Thoracic aorta (tissue), 2 donors: ENCODE results near the gene HTR3E. TPM values are rescaled to one million over a fixed set of nuclear protein-coding genes. Genes with fewer than 3 reads are reported as not detected.
"Not testable (repeated sequence)": the region's sequence is repeated elsewhere in the genome, so short reads cannot be mapped to it uniquely, and the experiment has no call there.

ENCODE experiments used
- ATAC-seq: fragments of 150-250 bp; one replicate; pipeline ENCODE4 v1.8.0; 2017; ENCODE audit warnings: low read depth; ENCODE audit not compliant: insufficient number of reproducible peaks, low FRiP score
- DNase-seq: peaks from one replicate; pipeline ENCODE4 v3.0.0-alpha.2; 2020; ENCODE audit warnings: low spot score
- H3K27ac ChIP-seq, 2 donors: fragments of 200-600 bp; sonication (generic); 1 replicate in 1 of 2; 2 replicates in 1 of 2; pipeline ENCODE4 v1.5.1; 2016; ENCODE audit warnings: mild to moderate bottlenecking in 2 of 2, moderate library complexity in 2 of 2
- H3K27me3 ChIP-seq: fragments of 200-600 bp; sonication (generic); replicated peaks from 2 replicates; pipeline ENCODE4 v1.6.0; 2016; ENCODE audit warnings: mild to moderate bottlenecking; ENCODE audit not compliant: insufficient read depth
- H3K36me3 ChIP-seq: fragments of 200-600 bp; sonication (generic); one replicate; pipeline ENCODE4 v1.5.1; 2016
- H3K4me1 ChIP-seq, 2 donors: fragments of 200-600 bp; sonication (generic); 1 replicate in 1 of 2; 2 replicates in 1 of 2; pipeline versions ENCODE4 v1.5.1 to v1.6.0; 2016; ENCODE audit warnings: low read depth in 2 of 2, mild to moderate bottlenecking in 1 of 2; ENCODE audit not compliant: control insufficient read depth in 1 of 2
- H3K4me3 ChIP-seq: fragments of 200-600 bp; sonication (generic); 2 replicates; pipeline ENCODE4 v1.5.1; 2016; ENCODE audit warnings: mild to moderate bottlenecking
- H3K9me3 ChIP-seq: fragments of 200-600 bp; sonication (generic); 2 replicates; pipeline ENCODE4 v1.5.1; 2016
- CTCF ChIP-seq: fragments of 200-600 bp; sonication (generic); IDR thresholded peaks from one replicate; pipeline ENCODE4 v1.5.1; 2019; ENCODE audit warnings: antibody characterized with exemption
- total RNA-seq, 2 donors: library from RNA; depleted of rRNA; stranded (reverse); fragments of >200 nt; gene quantifications; one replicate each; pipeline versions ENCODE4 v1.1.0 to v1.2.3, GENCODE V29; 2016

HTR3E gene
- total RNA-seq, 2 donors from 2014 or later: not detected

- H3K4me1 ChIP-seq: no peaks in the 10 kb centered on the region
- no peak overlapping the region for H3K27ac ChIP-seq
- no peak for TF ChIP-seq CTCF
- no peak for ATAC-seq
- DNase-seq: no peak
- no peaks in the 10 kb centered on the region for H3K36me3 ChIP-seq
- no peak overlapping the region for H3K4me3 ChIP-seq
- H3K27me3 ChIP-seq: no peaks in the 10 kb centered on the region
- H3K9me3 ChIP-seq: no peaks in the 10 kb centered on the region
Observed at GRCh38 chr3:184110316-184110725, 13.5 kb downstream of the HTR3E start.

DNA sequence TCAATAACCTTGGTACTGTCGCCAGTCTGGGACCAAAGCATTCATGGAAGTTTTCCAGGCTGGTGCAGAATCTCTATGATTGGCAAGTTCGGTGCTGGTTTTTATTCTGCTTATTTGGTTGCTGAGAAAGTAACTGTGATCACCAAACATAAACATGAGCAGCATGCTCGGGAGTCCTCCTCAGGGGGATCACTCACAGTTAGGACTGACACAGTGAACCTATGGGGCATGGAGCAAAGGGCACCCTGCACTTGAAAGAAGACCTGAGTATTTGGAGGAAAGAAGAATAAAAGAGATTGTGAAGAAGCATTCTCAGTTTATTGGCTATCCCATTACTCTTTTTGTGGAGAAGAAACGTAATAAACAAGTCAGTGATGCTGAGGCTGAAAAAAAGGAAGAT lies 19.2 kb downstream of the HTR3E start:
- H3K27me3 ChIP-seq: no peaks in the 10 kb centered on the region
- no peak for TF ChIP-seq CTCF
- no peaks in the 10 kb centered on the region for H3K9me3 ChIP-seq
- no peak for ATAC-seq
- DNase-seq: no peak
- H3K27ac ChIP-seq: no peak overlapping the region
- no peak overlapping the region for H3K4me3 ChIP-seq
- no peaks in the 10 kb centered on the region for H3K4me1 ChIP-seq
- H3K36me3 ChIP-seq: no peaks in the 10 kb centered on the region

- Histone ChIP-seq H3K27ac (no peak overlapping the region), H3K4me3 (no peak overlapping the region), H3K9me3 (no peaks in the 10 kb centered on the region), H3K36me3 (no peaks in the 10 kb centered on the region), H3K27me3 (no peaks in the 10 kb centered on the region), H3K4me1 (no peaks in the 10 kb centered on the region)
- TF ChIP-seq CTCF: no peak
- ATAC-seq: no peak
- DNase-seq: no peak
Observed at GRCh38 chr3:184117636-184118035, 20.8 kb downstream of the HTR3E start.

DNA sequence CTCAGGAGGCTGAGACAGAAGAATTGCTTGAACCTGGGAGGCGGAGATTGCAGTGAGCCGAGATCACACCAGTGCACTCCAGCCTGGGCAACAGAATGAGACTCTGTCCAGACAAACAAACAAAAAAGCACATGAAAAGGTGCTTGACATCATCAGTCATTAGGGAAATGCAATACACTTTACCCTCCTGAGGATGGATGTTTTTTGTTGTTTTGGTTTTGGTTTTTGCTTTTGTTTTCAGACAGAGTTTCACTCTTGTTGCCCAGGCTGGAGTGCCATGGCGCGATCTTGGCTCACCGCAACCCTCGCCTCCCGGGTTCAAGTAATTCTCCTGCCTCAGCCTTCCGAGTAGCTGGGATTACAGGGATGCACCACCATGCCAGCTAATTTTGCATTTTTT lies 24.2 kb downstream of the HTR3E start:
- H3K27ac ChIP-seq, H3K9me3 ChIP-seq, H3K36me3 ChIP-seq, H3K4me3 ChIP-seq, DNase-seq, ATAC-seq, H3K27me3 ChIP-seq, H3K4me1 ChIP-seq: not testable (repeated sequence)

DNA sequence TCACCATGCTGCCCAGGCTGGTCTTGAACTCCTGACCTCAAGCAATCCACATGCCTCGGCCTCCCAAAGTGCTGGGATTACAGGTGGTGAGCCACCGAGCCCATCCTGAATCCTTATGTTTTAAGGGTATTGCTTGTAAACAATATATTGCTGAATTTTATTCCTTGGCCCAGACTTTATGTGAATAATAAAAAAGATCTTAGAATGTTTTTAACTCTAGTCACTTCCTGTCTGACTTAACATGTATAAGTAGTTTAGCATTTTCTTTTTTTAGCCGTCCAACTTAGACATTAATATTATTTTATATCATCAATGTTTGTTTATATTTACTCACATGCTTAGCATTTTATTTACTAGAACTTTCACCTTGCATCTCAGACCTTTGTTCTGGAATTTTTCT lies 29.1 kb downstream of the HTR3E start:
- no peaks in the 10 kb centered on the region for H3K9me3 ChIP-seq
- no peak for DNase-seq
- no peaks in the 10 kb centered on the region for H3K27me3 ChIP-seq
- ATAC-seq: no peak
- no peak for TF ChIP-seq CTCF
- no peak overlapping the region for H3K4me3 ChIP-seq
- H3K36me3 ChIP-seq: no peaks in the 10 kb centered on the region
- no peak overlapping the region for H3K27ac ChIP-seq
- H3K4me1 ChIP-seq: no peaks in the 10 kb centered on the region

GRCh38 chr3:184129012-184129411 lies 32.1 kb downstream of the HTR3E start:
- no peak overlapping the region for H3K27ac ChIP-seq
- no peak for ATAC-seq
- no peak overlapping the region for H3K4me3 ChIP-seq
- no peak for DNase-seq
- no peak for TF ChIP-seq CTCF
- no peaks in the 10 kb centered on the region for H3K36me3 ChIP-seq
- peaks cover 0 to 4% of the 10 kb centered on the region in 2 donors for H3K4me1 ChIP-seq
- H3K9me3 ChIP-seq: no peaks in the 10 kb centered on the region
- no peaks in the 10 kb centered on the region for H3K27me3 ChIP-seq
